Chondrocyte (in vitro differentiated cells): ENCODE results near the gene PPIH. TPM values are rescaled to one million over a fixed set of nuclear protein-coding genes. Genes with fewer than 3 reads are reported as not detected.

Experiments used
- DNase-seq: peaks from one replicate; pipeline ENCODE4 v3.0.0; 2021; ENCODE audit warnings: mixed read lengths, low spot score
- H3K27ac Mint-ChIP-seq: one replicate; pipeline ENCODE4 v1.8.0; 2021; ENCODE audit warnings: mild to moderate bottlenecking, moderate library complexity, mixed read lengths; ENCODE audit not compliant: unreplicated experiment
- H3K27me3 Mint-ChIP-seq: 2 replicates; pipeline ENCODE4 v1.8.0; 2021; ENCODE audit warnings: low read depth, mixed read lengths
- H3K36me3 Mint-ChIP-seq: 2 replicates; pipeline ENCODE4 v1.8.0; 2021; ENCODE audit warnings: low read depth, mixed read lengths
- H3K4me1 Mint-ChIP-seq: 2 replicates; pipeline ENCODE4 v1.8.0; 2021; ENCODE audit warnings: low read depth, mild to moderate bottlenecking, mixed read lengths
- H3K4me3 Mint-ChIP-seq: one replicate; pipeline ENCODE4 v1.8.0; 2021; ENCODE audit warnings: mild to moderate bottlenecking, moderate library complexity, mixed read lengths; ENCODE audit not compliant: unreplicated experiment
- H3K9me3 Mint-ChIP-seq: 2 replicates; pipeline ENCODE4 v1.8.0; 2021; ENCODE audit warnings: low read depth, mixed read lengths
- total RNA-seq: library from RNA; stranded (reverse); gene quantifications from 3 replicates; pipeline ENCODE4 v1.2.1, GENCODE V29; 2021
- TF ChIP-seq, protein P1 (sequence below): fragments of 200-600 bp; sonication (generic); IDR thresholded peaks from 2 replicates; pipeline ENCODE4 v1.5.0; 2021; ENCODE audit warnings: antibody characterized with exemption, mild to moderate bottlenecking, moderate library complexity

Gene PPIH
- total RNA-seq, 1 donor from 2014 or later, result 24.3 TPM

DNA sequence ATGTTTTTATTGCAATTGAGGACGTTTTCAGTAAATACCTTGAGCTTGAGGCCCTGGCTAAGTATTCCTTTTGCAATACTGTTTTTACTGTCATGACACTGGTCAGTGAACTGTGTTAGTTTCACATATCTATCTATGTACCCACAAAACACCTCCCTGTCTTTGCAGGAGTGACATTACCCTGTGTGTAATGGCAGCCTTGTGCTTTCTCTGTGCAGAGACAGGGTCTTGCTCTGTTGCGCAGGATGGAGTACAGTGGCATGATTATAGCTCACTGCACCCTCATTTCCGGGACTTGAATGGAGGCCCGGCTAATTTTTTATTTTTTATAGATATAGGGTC lies 32.9 kb downstream of the PPIH start:
- TF ChIP-seq, protein P1, sequence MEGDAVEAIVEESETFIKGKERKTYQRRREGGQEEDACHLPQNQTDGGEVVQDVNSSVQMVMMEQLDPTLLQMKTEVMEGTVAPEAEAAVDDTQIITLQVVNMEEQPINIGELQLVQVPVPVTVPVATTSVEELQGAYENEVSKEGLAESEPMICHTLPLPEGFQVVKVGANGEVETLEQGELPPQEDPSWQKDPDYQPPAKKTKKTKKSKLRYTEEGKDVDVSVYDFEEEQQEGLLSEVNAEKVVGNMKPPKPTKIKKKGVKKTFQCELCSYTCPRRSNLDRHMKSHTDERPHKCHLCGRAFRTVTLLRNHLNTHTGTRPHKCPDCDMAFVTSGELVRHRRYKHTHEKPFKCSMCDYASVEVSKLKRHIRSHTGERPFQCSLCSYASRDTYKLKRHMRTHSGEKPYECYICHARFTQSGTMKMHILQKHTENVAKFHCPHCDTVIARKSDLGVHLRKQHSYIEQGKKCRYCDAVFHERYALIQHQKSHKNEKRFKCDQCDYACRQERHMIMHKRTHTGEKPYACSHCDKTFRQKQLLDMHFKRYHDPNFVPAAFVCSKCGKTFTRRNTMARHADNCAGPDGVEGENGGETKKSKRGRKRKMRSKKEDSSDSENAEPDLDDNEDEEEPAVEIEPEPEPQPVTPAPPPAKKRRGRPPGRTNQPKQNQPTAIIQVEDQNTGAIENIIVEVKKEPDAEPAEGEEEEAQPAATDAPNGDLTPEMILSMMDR, result no peak
- peaks cover 72% of the 10 kb centered on the region for H3K4me1 Mint-ChIP-seq

DNA sequence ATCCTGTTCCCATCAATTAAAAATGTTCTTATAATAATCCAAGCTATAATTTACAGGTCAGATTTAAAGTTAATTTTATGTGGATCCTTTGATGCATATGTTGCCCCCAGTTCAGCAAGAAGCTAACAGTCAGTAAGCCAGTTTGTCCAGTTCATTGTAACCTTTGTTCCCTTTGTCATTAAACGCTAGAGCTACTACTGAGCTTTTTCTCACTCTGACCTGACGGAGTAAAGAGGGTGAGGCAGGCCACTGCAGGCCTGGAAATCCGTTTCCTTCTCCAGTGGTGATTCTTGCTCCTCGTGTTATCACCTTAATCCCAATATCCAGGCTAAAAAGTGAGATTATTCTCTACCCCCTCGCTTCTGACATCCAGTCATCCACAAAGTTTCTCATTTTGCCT lies 34.2 kb downstream of the PPIH start:
- Mint-ChIP-seq H3K9me3 (no peaks in the 10 kb centered on the region), H3K4me1 (peaks cover 61% of the 10 kb centered on the region), H3K27ac (no peak overlapping the region), H3K27me3 (no peaks in the 10 kb centered on the region), H3K4me3 (no peak overlapping the region), H3K36me3 (peaks cover 20% of the 10 kb centered on the region)
- DNase-seq, result no peak
- TF ChIP-seq, protein P1, result no peak

More for the DNA sequence above, 32.9 kb downstream of the PPIH start:
- no peaks in the 10 kb centered on the region for H3K27me3 Mint-ChIP-seq
- H3K27ac Mint-ChIP-seq, result no peak overlapping the region
- H3K36me3 Mint-ChIP-seq, result peaks cover 11% of the 10 kb centered on the region
- H3K9me3 Mint-ChIP-seq, result no peaks in the 10 kb centered on the region
- DNase-seq, result no peak
- no peak overlapping the region for H3K4me3 Mint-ChIP-seq

GRCh38 chr1:42692911-42693310 lies 34.7 kb downstream of the PPIH start:
- TF ChIP-seq, protein P1, result no peak
- H3K27me3 Mint-ChIP-seq, result no peaks in the 10 kb centered on the region
- H3K4me3 Mint-ChIP-seq, result no peak overlapping the region
- H3K27ac Mint-ChIP-seq, result no peak overlapping the region
- DNase-seq, result no peak
- peaks cover 20% of the 10 kb centered on the region for H3K36me3 Mint-ChIP-seq
- no peaks in the 10 kb centered on the region for H3K9me3 Mint-ChIP-seq
- H3K4me1 Mint-ChIP-seq, result peaks cover 56% of the 10 kb centered on the region

- H3K27me3 Mint-ChIP-seq, result no peaks in the 10 kb centered on the region
- H3K27ac Mint-ChIP-seq, result no peak overlapping the region
- H3K36me3 Mint-ChIP-seq, result peaks cover 56% of the 10 kb centered on the region
- DNase-seq, result no peak
- H3K9me3 Mint-ChIP-seq, result no peaks in the 10 kb centered on the region
- peaks cover 10% of the 10 kb centered on the region for H3K4me1 Mint-ChIP-seq
- TF ChIP-seq, protein P1, result no peak
- no peak overlapping the region for H3K4me3 Mint-ChIP-seq
These were observed 40.0 kb downstream of the PPIH start for GRCh38 chr1:42698081-42698813.

DNA sequence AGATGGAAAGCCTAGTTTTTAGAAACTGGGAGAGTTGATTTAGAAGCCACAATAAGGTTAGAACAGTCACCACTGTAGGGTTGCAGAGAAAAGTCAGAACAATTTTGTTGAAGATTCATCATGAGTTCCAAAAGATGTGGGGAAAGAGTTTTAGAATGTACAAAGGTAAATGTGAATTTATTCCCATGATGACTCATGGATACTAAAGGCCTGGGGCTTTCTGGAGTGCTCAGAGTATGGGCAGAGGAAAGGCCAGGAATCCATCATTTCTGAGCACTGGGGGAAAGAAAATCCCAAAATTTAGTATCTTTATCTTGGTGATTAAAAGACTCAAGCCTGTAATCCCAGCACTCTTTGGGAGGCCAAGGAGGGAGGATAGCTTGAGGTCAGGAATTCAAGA lies 41.8 kb downstream of the PPIH start:
- H3K9me3 Mint-ChIP-seq, result no peaks in the 10 kb centered on the region
- TF ChIP-seq, protein P1, result no peak
- H3K36me3 Mint-ChIP-seq, result peaks cover 61% of the 10 kb centered on the region
- H3K4me3 Mint-ChIP-seq, result no peak overlapping the region
- no peak for DNase-seq
- no peaks in the 10 kb centered on the region for H3K27me3 Mint-ChIP-seq
- peaks cover 3% of the 10 kb centered on the region for H3K4me1 Mint-ChIP-seq
- H3K27ac Mint-ChIP-seq, result no peak overlapping the region
